GM18861 (cell line): Measurements from ENCODE around the gene KCND2.
"Not testable (repeated sequence)": the region's sequence is repeated elsewhere in the genome, so short reads cannot be mapped to it uniquely, and the experiment has no call there.

ENCODE experiments used
- ATAC-seq: cut with Tn5 transposase; IDR thresholded peaks from one replicate; pipeline ENCODE4 v1.9.1; 2021; ENCODE audit not compliant: unreplicated experiment

The KCND2 gene

GRCh38 chr7:120567204-120567603, 294.2 kb downstream of the KCND2 start:
- ATAC-seq, result no peak

- ATAC-seq, result not testable (repeated sequence)
Measured at GRCh38 chr7:120578657-120579056, 305.7 kb downstream of the KCND2 start.

GRCh38 chr7:120582916-120583315, 309.9 kb downstream of the KCND2 start:
- no peak for ATAC-seq

- ATAC-seq, result no peak
Measured at GRCh38 chr7:120583899-120584586, 311.1 kb downstream of the KCND2 start.

GRCh38 chr7:120586571-120586970, 313.6 kb downstream of the KCND2 start:
- ATAC-seq, result no peak

GRCh38 chr7:120587243-120587642, 314.3 kb downstream of the KCND2 start:
- no peak for ATAC-seq

GRCh38 chr7:120588416-120588815, 315.4 kb downstream of the KCND2 start:
- ATAC-seq, result no peak

GRCh38 chr7:120588862-120589261, 315.9 kb downstream of the KCND2 start:
- ATAC-seq, result no peak

GRCh38 chr7:120600607-120601006, 327.6 kb downstream of the KCND2 start:
- no peak for ATAC-seq

- no peak for ATAC-seq
Measured at GRCh38 chr7:120603366-120603765, 330.4 kb downstream of the KCND2 start.

- no peak for ATAC-seq
Measured at GRCh38 chr7:120609136-120609753, 336.3 kb downstream of the KCND2 start.

- no peak for ATAC-seq
Measured at GRCh38 chr7:120611975-120612374, 339.0 kb downstream of the KCND2 start.

- ATAC-seq, result peak; percentile 39
Measured at GRCh38 chr7:120615703-120616102, 342.7 kb downstream of the KCND2 start.

- ATAC-seq, result peak; percentile 66
Measured at GRCh38 chr7:120617275-120617674, 344.3 kb downstream of the KCND2 start.

- no peak for ATAC-seq
Measured at GRCh38 chr7:120628251-120628650, 355.3 kb downstream of the KCND2 start.

GRCh38 chr7:120639884-120640283, 366.9 kb downstream of the KCND2 start:
- no peak for ATAC-seq

- ATAC-seq, result no peak
Measured at GRCh38 chr7:120645966-120646365, 373.0 kb downstream of the KCND2 start.

- ATAC-seq, result no peak
Measured at GRCh38 chr7:120654241-120654640, 381.3 kb downstream of the KCND2 start.

- ATAC-seq, result no peak
Measured at GRCh38 chr7:120658516-120658915, 385.5 kb downstream of the KCND2 start.

- no peak for ATAC-seq
Measured at GRCh38 chr7:120662291-120662690, 389.3 kb downstream of the KCND2 start.

GRCh38 chr7:120665068-120665467, 392.1 kb downstream of the KCND2 start:
- no peak for ATAC-seq

- ATAC-seq, result no peak
Measured at GRCh38 chr7:120675076-120675475, 402.1 kb downstream of the KCND2 start.

- peak; percentile 57 for ATAC-seq
Measured at GRCh38 chr7:120677535-120677934, 404.6 kb downstream of the KCND2 start.
